NCI-H2171 treated with DMSO at 0.1 percent for 48 hours (cell line): ENCODE data around the gene KCNMA1.

ENCODE experiments used
- DNase-seq: peaks from one replicate; lab custom pipeline; 2025; lab: John Stamatoyannopoulos, UW

The KCNMA1 gene

DNA sequence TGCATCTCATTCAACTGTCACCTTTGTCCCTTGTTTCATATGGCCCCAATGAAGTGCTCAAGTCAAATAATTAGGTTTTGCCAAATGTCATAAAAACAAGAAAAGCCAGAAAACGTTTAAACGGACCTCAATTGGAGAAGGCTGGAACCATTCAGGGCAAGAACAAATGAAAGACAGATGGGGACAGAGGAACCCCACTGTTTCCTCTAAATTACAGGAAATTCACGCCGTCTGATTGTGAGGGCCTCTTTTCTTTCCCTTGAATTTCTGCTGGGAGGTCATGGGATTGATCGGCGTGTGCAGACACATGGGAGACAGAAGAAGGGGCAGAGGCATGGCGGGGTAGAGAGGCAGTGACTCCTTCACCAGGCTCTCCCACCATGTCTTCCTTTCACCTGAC, 656.4 kb downstream of the KCNMA1 start:
- DNase-seq: no peak

DNA sequence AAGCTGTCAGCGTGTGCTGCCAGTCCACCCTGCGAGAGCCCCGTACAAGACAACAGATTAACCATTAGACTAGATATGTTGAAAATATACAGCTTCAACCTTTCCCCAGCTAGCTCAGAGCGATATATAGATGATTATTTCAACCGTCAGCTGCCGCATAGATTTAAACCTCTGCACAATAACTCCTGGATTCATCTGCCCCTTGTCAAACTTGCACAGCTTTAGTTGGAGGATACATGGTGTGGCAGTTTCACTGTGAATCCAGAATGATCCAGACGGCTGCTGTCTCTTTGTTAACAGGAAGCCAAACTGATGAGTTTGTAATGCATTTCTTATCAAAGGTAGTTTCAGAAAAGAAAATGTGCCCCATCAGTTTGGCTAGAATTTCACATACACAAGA, 659.7 kb downstream of the KCNMA1 start:
- no peak for DNase-seq

DNA sequence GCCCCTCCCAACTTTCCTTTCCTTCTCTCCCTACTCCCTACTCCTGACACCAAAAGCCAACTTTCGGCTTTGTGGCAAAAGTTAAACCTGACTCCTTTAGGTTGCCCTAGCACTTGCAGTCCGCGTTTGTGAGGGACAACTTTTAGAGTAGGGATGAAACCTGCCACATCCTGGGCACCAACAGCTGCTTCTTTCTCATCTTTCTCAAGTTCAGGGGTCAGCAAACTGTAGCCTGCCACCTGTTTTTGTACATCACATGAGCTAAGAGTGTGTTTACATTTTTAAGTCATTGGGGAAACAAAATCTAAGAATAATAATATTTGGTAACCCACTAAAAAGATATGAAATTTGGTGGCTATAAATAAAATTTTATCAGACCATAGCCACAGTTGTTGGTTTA, 660.6 kb downstream of the KCNMA1 start:
- DNase-seq: no peak

DNA sequence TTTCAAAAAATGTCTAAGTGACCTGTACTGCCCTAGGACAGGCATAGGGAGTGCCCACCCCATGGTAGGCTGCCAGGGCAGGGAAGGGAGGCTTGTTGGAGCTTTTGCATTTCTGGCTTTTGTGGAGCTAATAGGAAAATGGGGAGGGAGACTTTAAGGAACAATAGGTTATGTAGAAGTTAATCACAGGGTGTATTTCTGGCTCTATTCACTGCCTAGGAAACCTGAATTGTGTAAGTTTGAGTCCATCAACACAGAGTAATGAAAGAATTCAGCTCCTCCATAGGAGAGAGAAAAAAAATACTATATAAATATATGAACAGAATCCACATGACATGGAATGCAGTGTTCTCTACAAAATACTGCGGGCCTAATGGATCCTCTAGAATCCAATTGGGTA, 661.5 kb downstream of the KCNMA1 start:
- no peak for DNase-seq

DNA sequence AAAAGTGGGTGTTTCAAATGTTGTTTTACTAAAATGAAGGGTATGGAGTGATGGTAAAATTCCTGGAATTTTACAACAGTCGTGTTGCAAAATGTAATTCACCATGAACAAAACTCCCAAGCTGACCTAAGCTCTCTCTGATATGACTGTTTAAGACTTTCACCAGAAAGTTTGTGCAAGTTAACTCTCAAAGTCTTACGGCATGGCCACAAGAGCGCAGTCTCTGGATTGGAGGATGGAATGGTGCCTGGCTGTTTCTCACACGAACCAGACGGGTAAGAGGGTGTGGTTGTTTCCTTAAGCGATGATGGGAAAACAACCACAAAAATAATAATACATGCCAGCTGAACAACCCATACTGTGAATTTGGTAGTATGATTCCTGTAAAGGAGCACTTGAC, 662.5 kb downstream of the KCNMA1 start:
- DNase-seq: no peak

DNA sequence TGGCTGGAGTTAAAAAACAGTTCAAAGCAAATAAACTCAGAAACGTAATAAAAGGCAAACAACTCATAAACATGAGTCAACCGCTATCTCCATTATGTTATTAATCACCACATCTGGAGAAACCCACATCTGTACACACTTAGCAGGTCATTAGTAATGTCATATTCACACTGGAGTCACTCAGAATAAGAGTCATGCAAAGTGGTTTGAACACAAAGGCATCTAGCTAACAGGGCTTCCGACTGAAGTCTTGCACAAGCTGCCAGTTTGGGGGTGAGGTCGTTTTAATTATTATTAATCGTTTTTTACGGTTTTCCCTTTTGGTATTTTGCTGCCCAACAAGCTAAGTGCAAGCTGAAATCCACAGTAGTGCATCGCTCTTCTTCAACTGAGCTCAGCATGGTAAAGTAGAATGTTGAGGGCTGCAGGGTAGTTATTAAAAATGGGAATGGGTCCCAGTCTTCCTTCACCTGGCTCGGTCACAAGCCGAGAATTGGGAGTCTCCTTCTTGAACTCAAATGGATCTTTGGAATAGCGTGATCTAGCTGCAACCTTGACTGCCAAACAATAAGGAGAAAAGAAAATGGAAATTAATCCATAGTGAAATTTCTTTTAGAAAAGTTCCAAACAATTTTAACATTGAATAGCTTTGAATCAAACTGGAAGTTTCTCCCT, 663.5 kb downstream of the KCNMA1 start:
- no peak for DNase-seq

DNA sequence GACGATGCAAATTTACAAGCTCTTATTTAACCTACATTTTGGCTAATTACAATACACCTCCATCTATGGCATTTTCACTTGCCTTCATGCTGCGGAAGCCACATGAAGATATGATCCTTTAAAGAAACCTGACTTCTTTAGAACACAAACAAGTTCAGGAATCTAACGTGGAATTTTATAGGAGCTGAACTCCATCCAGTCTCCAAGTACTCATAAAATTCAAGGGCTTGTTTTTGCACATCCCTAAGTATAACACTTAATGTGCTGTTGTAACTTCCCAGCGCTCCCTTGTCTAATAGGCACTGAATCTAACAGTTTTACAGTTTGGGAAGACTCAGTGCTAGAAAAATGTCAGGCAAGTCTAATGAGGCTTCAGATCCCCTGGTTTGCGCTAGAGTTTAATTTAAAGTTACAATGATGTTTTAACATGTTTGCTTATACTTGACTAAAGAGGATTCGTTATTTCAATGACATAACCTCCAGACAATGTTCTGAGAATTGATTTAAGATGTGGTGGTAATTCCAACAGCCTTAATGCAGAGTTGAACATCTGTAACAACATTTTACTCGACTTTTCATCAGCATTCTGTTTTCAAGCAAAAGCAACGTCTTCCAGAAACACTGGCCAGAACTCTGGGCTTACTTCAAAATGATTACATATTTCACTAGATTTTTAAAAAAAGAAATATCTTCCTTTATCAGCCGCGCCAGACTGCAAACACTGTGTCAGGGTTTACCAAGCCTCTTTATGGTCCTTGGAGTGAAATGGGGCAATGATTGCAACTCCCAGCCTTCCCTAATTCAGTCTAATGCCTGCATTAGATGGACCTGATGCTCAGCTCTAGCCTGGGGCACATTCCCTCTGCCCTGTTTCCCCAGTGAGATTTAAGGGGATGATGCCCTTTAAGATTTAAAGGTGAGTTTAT, 664.3 kb downstream of the KCNMA1 start:
- DNase-seq: no peak

DNA sequence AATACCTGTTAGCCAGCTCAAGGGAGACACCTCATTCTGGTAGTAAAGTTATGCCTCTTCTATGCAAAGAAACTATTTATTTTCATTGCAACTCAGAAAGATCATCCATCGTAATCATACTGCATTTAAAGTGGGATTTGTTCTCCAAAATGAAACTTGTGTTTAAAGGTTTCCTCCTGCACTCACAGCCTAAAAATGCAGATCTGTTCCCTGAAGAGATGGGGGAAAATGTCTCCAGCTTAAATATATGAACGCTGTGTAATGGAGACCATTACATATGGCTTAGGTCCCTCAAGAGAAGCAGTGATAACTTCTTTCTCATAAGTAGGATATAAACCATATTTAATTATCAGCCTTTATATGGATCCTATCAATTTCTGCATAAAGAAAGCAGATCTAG, 665.1 kb downstream of the KCNMA1 start:
- DNase-seq: no peak

DNA sequence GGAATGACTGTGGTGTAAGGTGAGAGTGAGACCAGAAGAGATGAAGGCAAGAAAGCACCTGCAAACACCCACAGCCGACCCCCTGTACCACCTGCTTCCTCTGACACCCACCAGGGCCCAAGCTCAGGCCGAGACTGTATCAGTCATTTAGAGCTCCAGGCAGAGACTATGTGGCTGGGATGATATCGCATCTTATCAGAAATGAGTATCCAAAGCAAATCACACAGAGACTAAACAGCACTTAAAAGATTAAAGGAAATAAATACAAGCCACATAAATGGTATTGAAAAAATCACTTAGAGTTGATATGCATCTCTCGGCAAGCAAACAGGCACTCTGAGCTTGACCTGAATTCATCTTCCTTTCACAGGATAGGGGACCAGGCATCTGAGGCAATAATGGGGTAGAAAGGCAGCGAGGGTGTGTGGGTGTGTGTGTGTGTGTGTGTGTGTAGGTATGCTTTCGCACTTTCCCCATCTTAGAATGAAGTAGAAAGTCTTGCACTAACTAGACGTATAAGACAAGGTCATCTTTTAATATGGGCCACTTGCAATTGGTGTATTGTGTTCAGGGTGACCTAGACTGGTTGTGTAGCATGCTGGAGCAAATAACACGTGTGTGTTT, 665.9 kb downstream of the KCNMA1 start:
- DNase-seq: no peak

DNA sequence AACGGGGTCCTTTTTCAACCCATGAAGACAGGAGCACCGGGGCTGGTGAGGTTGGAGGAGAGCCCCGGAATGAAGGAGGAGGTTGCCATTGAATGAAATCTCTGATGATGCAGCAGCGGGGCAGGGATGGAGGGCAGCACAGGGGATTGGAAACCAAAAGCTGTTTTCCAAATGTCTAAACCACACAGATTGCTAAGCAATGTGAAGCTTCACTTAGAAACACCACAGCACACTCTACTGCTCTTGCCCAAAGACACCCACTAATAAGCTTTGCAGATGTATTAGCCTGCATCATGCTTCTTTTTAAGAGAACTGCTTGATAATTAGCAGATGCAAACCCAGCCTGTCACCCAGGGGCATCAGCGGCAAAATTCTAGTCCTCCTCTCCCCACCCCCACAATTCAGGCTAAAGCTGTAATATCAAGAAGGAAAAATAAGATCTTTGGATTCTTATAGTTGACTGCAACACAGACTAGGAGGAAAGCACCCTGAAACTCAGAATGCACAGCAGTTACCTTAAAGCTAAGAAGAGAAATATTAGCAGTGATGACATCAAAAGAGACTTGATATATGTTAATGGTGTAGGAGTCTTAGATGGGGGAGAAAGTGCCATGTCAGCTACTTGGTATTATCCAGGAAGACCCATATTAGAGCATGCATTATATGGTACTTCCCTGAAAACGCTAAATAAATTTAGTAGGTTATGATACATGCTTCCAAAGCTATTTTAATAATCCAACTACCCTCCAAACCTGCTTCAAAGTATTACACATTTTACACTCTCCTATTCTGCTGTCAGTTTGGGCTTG, 666.7 kb downstream of the KCNMA1 start:
- no peak for DNase-seq

DNA sequence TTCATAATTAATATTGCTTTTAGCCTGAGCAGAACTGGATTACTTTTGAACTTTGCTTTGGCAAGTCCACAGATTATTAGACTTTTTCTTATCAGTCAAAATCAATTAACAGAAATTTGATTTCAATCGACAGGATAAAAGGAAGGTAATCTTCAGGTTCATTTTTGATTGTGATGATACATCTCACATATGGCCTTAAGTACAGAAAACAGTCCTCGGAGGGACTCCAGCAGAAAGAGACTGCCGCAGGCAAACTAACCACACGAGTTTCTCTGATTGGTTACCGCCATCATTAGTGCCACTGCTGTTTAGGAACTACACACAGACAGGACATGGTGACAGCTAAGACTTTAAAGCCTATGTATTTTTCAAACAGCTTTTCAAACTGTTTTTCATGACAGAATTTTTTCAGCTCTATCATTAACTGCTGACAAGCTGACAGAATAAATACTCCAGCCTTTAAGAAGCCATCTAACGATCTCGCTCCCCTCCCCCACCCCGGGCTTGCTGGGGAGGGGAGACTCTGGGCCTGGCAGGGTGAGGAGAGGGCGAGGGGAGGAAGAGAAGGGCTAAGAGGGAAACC, 668.2 kb downstream of the KCNMA1 start:
- DNase-seq: no peak

DNA sequence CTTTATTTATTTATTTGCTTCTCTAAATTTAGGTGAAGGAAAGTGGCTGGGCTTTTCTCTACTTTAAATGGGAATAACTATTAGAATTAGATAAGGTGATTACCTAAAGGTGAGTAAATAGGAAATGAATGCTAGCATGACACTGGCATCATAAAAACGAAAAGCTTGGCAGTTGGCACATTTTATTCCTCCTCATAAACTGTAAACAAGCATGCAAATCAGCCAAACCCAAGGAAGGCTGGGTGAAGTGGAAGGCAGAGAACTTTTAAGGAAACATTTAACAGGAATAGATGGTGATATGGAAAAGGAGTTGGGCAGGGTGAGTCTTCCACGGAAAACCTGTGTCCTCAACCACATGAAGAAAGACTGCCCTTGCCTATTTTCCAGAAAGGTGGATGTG, 669.1 kb downstream of the KCNMA1 start:
- no peak for DNase-seq

DNA sequence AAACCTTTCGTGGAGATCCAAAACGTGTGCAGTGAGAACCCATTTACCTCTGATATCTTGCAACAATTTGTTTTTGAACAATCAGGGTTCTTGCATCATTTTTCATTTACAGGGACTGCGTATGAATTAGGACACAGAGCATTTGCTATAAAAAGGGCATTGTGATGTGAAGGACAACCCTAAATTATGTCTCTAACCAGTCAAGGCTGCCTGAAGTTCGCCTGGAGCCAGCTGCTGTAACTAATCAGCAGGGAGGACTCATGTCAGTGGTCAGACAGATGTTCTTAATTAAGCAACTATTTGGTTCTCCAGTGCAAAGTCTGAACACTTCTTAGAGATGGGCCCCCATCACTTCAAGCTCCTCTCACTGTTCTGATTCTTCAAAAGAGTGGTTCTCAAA, 674.8 kb downstream of the KCNMA1 start:
- no peak for DNase-seq

DNA sequence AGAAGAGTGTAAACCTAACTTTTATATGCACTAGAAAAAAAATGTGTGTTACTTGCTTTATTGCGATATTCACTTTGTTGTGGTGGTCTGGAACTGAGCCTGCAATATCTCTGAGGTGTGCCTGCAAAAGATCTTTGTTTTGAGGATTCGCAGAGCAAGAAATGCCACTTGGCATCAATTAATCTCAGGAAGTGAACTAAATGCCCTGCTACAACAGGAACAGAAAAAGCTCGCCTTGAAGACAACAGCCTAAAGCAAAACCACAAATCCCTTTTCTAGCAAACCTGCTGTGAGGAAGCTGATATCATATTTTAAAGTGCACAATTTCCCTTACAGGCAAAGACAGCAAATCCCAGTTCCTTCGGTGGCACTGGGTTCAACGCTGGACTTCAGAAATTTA, 675.8 kb downstream of the KCNMA1 start:
- DNase-seq: no peak

DNA sequence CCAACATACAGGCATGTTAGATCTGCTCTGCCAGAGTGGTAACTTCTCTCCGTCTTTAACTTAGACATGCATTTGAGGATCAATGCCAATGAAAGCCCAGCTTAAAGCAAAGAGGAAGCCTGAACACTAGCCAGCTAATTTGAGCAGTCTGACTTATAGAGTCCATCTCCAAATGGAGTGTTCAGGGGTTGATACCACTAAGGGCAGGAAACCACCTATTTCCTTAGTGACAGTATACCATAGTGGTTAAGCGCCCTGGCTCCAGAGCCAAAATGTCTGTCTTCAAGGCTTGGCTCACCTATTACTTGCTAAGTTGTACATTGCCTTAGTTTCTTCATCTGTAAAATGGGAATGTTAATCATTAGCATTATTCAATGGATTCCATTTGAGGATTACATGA, 678.5 kb downstream of the KCNMA1 start:
- no peak for DNase-seq

DNA sequence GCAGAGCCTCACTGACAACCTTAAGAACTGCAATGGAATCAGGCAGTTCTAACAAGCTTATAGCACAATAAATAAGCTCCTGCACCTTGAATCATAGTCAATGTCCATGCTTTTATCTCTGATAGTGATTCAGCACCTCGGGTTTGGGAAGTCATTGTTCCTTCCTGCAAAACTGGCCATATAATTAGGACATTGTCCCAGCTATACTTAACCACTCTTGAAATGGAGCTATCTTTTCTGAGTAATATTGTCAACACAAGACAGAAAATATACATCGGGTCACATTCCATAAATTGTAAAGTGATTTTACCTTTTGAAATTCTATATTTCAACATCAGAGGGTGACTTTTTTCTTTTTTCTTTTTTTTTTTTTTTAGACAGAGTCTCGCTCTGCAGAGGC, 682.8 kb downstream of the KCNMA1 start:
- no peak for DNase-seq

DNA sequence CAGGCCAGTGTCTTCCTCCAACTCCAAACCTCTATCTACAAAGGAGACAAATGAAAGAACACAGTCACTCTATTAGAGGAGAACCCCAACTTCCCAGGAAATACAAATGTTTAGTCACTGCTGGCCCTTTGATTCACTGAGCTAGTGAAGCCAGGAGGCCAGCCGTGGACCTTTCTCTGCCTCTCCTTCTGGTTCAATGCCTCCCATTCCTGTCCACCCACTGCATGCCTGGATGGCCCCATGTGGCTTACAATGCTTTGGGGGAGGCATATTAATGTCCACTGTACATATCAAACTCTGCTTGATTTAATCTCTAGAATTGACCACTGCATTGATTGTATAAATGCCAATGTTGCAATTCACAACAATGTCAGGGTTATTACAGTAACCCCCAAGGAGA, 687.3 kb downstream of the KCNMA1 start:
- DNase-seq: no peak

DNA sequence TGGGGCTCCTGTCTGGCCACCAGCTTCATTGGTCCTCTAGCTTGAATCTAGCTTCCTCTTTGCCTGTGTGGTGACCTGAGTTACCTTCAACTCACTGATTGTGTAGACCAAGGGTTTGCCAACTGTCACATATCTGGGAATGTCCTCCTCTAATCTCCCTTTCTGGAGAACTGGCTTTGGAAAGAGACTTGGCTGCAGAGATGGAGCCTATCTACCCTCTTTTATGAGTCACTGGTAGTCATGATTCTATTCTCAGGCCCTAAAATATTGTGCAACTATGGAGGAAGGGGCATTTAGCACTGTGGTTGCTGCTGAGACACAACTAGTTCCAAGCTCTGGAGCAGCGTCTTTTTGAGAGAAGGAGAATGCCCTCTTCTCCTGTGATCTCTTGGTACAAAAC, 691.3 kb downstream of the KCNMA1 start:
- no peak for DNase-seq

DNA sequence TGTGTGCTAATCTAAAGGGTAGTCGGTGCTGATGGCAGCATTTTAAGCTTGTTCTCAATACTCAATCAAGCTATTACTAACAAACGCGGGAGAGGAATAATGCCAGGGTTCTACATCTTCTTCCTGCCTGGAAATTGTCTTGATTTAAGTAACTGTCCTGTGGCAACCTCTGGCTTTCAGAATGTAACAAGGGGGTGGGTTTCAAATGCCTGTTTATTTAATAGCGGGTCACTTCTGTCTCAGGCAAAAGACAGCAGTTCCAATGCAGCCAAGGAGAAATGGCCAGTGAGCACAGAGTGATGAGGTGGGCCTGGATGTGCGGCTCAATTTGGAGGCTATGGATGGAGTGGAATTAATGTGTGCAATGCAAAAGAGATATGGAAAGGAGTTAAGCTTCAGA, 692.4 kb downstream of the KCNMA1 start:
- DNase-seq: no peak

DNA sequence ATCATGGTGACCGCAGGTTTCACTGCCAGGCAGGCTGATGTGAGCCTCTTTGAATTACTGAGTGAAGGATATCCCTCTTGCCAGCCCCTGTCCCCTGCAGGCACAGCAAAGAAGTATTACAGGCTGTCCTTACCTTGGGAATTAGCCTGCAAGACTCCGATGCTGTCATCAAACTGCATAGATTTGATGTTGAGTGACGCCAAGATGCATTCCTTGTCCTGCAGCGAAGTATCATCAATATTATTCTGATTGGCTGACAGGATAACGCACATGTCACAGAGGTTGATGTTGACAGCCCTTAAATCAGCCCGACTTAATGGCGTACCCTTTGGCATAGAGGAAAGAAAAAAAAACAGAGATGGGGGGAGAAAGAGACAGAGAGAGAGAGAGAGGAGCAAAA, 693.0 kb downstream of the KCNMA1 start:
- no peak for DNase-seq

DNA sequence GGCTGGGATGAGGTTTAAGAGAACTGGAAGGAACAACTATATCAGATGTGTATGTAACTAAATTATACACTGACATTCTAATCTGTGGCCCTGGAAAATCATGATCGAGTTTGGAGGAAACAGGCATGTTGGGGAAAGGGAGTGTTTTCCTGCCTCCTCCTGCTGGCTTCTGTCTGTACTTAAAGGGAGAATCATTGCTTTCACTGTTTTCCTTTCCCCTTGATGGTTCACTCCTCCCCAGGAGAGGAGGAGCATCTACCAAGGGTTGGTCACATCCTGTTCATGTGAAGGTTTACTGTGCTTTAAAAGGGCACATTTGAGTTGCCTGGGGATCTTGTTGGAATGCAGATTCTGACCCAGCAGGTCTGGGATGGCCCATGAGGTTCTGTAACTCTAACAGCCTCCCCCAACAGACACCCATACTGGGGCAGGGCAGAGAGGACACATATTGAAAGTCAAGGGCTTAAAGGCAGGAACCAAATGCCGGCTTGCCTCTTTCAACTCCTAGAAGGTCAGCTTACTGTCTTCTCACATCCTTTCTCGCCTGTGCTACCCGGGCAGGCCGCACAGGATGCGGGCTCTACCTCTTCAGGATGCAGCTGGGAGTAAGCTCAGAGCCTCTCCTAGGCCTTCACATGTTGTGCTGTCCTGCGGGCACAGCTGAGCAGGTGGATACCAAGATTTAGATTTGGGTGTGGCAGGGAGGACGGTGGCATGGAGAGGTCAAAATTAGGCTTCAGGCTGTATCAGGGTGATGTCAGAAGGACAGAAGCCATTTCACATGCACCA, 694.8 kb downstream of the KCNMA1 start:
- DNase-seq: no peak
